HG03442 (cell line): ENCODE data around the gene RALY.

Source experiments
- ATAC-seq: cut with Tn5 transposase; IDR thresholded peaks from one replicate; pipeline ENCODE4 v1.9.1; 2021; ENCODE audit warnings: mild to moderate bottlenecking, moderate library complexity; ENCODE audit not compliant: unreplicated experiment

Gene RALY

GRCh38 chr20:33993576-33994221 lies at the start of gene RALY:
RALY (plus strand) TSS chr20:33993911; CDS start chr20:34072075, 78,164 bp downstream.
- ATAC-seq, result peak; percentile 44

- ATAC-seq, result no peak
Observed at GRCh38 chr20:33944914-33945313, 48.8 kb upstream of the RALY start.

GRCh38 chr20:33945391-33946081 lies 48.2 kb upstream of the RALY start:
- no peak for ATAC-seq

DNA sequence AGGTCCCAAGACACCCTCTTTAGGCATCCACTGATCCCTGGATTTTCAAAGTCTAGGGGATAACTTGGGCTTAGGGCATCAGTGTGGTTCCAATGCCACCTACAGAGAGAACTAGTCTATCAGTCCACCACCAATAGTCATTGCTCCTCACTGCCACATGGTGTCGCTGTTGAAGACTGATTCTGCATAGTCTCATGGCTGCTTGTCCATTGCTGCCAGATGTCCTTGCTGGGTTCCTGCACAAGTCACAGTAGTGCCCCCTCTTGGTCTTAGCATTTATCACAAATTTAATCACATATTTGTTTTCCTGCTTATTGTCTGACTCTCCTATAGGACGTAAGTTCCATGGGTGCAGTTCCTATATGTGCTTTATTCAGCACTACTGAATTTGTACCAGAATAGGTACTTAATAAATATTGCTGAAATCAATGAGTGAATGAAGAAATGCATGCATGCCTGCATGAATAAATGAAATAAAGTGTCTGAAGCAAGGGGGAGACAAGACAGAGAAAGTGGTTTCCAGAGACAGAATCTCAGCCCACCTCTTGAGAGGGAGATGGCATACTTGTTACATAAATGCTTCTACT lies 45.9 kb upstream of the RALY start:
- ATAC-seq, result no peak

- no peak for ATAC-seq
Observed at GRCh38 chr20:33948480-33948879, 45.2 kb upstream of the RALY start.

DNA sequence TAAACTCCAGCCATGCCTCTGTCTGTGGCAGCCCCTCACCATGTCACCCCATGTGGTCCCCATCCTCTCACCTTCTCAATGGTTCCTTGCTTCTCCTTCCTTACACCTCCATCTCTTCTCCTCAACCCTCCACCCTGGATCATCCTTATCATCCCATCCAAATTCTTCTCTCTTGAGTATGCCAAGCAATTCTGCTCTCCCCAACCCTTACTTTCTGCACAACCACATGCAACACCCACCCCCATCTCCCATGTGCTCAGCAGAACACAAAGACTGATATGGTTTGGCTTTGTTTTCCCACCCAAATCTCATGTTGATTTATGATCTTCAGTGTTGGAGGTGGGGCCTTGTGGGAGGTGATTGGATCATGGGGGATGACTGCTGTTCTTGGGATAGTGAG lies 42.5 kb upstream of the RALY start:
- no peak for ATAC-seq

DNA sequence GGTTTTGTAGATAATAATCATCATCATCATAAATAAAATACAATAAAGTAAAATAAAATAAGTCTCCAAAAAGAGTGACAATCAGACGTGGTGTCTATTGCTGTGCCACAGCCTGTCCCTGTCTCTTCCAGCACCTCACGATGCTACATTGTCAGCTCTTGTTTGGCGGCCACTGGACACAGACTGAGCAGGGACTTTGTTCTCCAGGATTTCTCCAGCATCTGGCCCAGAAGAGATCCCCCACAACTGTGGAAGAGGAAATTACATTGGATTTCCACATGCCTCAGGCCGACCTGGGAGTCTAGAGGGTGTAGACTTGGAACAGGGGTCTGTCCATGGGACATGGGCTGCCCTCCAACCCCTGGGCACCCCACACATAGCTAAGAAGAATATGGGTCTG lies 39.2 kb upstream of the RALY start:
- ATAC-seq, result no peak

DNA sequence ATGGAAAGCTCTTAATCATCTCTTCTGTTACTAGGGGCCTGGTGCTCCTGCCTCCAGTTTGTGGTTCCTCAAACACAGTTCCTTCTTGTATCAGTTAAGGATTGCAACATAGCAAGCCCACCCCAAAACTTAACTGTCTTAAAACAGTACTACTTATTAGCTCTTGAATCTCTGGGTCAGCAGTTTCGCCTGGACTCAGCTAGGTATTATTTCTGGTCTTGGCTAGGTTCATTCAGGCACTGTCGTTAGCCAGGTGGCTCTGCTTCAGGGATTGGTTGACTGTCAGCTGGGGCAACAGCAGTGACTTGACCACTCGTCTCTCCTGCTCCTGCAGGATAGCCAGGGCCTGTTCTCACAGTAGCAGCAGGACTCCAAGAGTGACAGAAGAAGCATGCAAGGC lies 30.0 kb upstream of the RALY start:
- no peak for ATAC-seq

GRCh38 chr20:33964441-33964840 lies 29.3 kb upstream of the RALY start:
- no peak for ATAC-seq

GRCh38 chr20:33967126-33967525 lies 26.6 kb upstream of the RALY start:
- no peak for ATAC-seq

DNA sequence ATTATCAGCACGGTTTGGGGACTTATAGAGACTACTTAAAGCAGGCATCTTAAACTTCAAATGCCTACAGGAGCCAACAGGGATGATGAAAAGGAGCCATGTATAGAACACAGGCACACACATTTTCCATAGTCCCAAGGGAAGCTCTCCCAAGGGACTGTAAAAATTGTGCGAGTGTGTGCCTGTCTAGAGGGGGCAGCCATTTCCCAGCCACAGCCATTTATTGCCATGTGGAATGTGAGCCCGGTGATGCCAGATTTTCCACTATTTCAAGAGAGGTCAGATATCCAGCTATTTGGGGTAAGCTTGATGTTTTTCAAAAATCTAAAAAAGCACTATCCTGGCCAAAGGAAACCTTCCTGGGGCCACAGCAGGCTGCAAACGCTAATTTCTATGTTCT lies 24.1 kb upstream of the RALY start:
- no peak for ATAC-seq

- ATAC-seq, result no peak
Observed at GRCh38 chr20:33970229-33970628, 23.5 kb upstream of the RALY start.

- ATAC-seq, result no peak
Observed at GRCh38 chr20:33971147-33971975, 22.4 kb upstream of the RALY start.

- ATAC-seq, result no peak
Observed at GRCh38 chr20:33976959-33977358, 16.8 kb upstream of the RALY start.

GRCh38 chr20:33977535-33977934 lies 16.2 kb upstream of the RALY start:
- no peak for ATAC-seq

DNA sequence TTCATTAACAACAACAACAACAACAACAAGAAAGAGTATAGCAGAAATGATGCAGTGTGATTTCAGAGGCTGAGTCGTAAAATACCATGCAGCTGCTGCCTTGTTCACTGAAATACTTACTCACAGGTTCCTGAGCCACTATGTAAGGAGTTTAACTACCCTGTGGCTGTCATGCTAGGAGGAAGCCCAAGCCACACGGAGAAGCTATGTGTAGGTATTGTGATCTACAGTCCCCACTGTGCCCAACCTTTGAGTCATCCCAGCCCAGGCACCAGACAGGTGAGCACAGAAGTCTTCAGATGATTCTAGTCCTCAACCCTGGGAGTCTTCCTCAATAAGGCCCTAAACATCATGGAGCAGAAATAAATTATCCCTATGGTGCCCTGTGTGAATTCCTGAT lies 14.6 kb upstream of the RALY start:
- ATAC-seq, result no peak

GRCh38 chr20:33981347-33981746 lies 12.4 kb upstream of the RALY start:
- ATAC-seq, result no peak

GRCh38 chr20:33981964-33982363 lies 11.7 kb upstream of the RALY start:
- ATAC-seq, result no peak

DNA sequence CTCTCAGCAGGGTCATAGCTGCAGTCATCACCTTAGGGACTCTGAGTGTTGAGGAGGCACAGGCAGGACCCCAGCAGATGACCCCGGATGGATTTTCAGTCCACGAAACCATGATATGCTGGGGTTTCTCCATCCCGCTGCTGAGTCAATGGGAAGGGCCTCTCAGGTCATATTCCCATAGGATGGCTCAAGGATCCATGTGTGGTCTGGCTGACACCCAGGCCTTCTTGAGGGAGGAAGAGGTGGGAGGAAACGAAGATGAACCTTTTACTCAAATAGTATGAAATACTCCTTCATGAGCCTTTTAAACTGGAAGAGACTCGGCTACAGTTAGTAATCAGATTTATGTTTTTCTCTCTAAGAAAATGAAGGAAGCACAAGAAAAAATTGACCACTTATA lies 10.3 kb upstream of the RALY start:
- ATAC-seq, result no peak

DNA sequence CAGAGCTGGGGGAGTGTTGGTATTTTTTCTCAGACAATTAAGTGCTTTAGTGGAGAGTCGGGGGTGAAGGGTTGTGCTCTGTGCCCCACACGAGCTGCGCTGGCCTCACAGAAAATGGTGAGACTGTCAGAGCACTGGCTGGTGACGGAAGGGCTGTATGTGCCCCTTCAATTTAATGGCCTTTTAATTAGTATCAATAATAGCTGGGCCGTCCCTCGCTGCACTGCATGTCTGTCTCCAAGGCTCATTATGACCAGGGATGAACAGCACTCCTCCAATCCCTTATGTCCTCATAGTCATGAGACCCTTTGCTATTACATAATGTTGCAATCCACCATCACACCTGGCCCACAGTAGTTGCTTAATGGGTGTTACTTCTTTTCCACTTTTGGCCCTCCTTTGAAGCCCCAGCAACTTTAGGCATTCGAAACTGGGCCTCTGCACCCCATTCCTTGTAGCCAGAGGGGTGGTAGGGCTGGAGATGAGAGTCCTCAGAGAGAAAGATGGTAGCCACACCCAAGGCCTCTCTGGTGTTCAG lies 9.5 kb upstream of the RALY start:
- ATAC-seq, result no peak

- no peak for ATAC-seq
Observed at GRCh38 chr20:33985280-33985679, 8.4 kb upstream of the RALY start.
